Fibroblast of mammary gland (primary cell): ENCODE measurements around the gene IQCE.

ENCODE experiments used
- DNase-seq: peaks from one replicate; pipeline ENCODE4 v3.0.0-alpha.2; 2010; ENCODE audit warnings: low read depth
- H3K4me3 ChIP-seq: 2 replicates; pipeline ENCODE4 v1.5.1; 2011; ENCODE audit warnings: low read depth, mild to moderate bottlenecking, low read length, moderate library complexity; ENCODE audit not compliant: control insufficient read depth
- CTCF ChIP-seq: conservative IDR thresholded peaks from 2 replicates; pipeline ENCODE4 v1.5.1; 2011; ENCODE audit warnings: low read depth, low read length, inconsistent platforms; ENCODE audit not compliant: control insufficient read depth, insufficient read depth

Gene IQCE

GRCh38 chr7:2517678-2518507, 40.9 kb upstream of the IQCE start:
- no peak for TF ChIP-seq CTCF
- no peak overlapping the region for H3K4me3 ChIP-seq
- peak; percentile 60 for DNase-seq

GRCh38 chr7:2518737-2519118, 40.1 kb upstream of the IQCE start:
- no peak for DNase-seq
- H3K4me3 ChIP-seq, result peak overlapping the region; percentile 34
- TF ChIP-seq CTCF, result no peak

- no peak for TF ChIP-seq CTCF
- peak; percentile 80 for DNase-seq
- H3K4me3 ChIP-seq, result peak within 1 kb of the TSS; percentile 37
These were observed 39.5 kb upstream of the IQCE start, which contains the start of gene LFNG for GRCh38 chr7:2519119-2519930. TSS of gene LFNG (plus strand) at chr7:2519774. CDS start at chr7:2519862, 88 bp downstream.

- TF ChIP-seq CTCF, result no peak
These were observed 38.5 kb upstream of the IQCE start for GRCh38 chr7:2520131-2520760.

GRCh38 chr7:2520761-2521290, 38.0 kb upstream of the IQCE start:
- H3K4me3 ChIP-seq, result peak overlapping the region; percentile 37
- no peak for DNase-seq
- no peak for TF ChIP-seq CTCF

More at GRCh38 chr7:2520131-2520760, 38.5 kb upstream of the IQCE start:
- peak overlapping the region; percentile 37 for H3K4me3 ChIP-seq
- no peak for DNase-seq

- DNase-seq, result no peak
- peak overlapping the region; percentile 6 for H3K4me3 ChIP-seq
These were observed 37.4 kb upstream of the IQCE start for GRCh38 chr7:2521341-2521745.

More at GRCh38 chr7:2521341-2521745, 37.4 kb upstream of the IQCE start:
- TF ChIP-seq CTCF, result no peak
